HG03097 (cell line): Measurements from ENCODE around the gene ADGRE1.
"Not testable (repeated sequence)": the region's sequence is repeated elsewhere in the genome, so short reads cannot be mapped to it uniquely, and the experiment has no call there.

Experiments
- ATAC-seq: cut with Tn5 transposase; IDR thresholded peaks from one replicate; pipeline ENCODE4 v1.9.1; 2021; ENCODE audit not compliant: unreplicated experiment, low FRiP score

ADGRE1 gene, protein sequence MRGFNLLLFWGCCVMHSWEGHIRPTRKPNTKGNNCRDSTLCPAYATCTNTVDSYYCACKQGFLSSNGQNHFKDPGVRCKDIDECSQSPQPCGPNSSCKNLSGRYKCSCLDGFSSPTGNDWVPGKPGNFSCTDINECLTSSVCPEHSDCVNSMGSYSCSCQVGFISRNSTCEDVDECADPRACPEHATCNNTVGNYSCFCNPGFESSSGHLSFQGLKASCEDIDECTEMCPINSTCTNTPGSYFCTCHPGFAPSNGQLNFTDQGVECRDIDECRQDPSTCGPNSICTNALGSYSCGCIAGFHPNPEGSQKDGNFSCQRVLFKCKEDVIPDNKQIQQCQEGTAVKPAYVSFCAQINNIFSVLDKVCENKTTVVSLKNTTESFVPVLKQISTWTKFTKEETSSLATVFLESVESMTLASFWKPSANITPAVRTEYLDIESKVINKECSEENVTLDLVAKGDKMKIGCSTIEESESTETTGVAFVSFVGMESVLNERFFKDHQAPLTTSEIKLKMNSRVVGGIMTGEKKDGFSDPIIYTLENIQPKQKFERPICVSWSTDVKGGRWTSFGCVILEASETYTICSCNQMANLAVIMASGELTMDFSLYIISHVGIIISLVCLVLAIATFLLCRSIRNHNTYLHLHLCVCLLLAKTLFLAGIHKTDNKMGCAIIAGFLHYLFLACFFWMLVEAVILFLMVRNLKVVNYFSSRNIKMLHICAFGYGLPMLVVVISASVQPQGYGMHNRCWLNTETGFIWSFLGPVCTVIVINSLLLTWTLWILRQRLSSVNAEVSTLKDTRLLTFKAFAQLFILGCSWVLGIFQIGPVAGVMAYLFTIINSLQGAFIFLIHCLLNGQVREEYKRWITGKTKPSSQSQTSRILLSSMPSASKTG

DNA sequence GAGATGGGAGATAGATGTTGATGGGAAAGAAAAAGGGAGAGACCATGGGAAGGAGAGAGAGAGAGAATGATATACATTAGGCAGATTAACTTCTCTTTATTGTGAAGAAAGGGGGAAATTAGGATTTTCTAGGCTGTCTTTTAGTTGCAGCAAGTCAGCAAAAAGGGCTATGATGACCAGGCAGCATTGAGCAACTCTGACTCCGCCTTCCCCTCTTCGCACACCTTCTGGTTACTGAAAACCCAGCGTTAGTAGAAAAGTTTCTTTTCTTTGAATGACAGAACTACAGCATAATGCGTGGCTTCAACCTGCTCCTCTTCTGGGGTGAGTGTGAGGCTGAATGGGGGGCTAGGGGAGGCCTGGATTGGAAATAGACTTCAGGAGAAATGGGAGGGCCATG lies at the start of gene ADGRE1:
Gene ADGRE1, plus strand, starts transcription at position 264 of the 400 bp plus-strand sequence. Its CDS starts 30 bp downstream, at position 294.
- no peak for ATAC-seq

DNA sequence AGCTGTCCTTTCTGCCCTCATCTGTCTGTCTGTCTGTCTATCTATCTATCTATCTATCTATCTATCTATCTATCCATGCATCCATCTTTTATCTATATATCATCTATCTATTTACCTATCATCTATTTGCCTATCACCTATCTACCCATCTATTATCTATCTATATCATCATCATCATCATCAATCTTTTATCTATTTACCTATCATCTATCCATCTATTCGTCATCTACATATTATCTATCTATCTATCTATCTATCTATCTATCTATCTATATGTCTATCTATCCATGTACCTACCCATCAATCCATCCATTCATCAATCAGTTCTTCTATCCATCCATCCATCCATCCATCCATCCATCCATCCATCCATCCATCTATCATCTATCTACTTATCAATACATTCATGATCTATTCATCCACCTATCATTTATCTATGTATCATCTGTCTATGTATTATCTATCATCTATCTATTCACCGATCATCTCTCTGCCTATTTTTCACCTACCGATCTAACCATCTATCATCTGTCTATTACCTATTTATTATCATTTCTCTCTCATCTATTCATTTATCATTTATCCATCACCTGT lies 49.2 kb upstream of the ADGRE1 start:
- ATAC-seq: no peak

DNA sequence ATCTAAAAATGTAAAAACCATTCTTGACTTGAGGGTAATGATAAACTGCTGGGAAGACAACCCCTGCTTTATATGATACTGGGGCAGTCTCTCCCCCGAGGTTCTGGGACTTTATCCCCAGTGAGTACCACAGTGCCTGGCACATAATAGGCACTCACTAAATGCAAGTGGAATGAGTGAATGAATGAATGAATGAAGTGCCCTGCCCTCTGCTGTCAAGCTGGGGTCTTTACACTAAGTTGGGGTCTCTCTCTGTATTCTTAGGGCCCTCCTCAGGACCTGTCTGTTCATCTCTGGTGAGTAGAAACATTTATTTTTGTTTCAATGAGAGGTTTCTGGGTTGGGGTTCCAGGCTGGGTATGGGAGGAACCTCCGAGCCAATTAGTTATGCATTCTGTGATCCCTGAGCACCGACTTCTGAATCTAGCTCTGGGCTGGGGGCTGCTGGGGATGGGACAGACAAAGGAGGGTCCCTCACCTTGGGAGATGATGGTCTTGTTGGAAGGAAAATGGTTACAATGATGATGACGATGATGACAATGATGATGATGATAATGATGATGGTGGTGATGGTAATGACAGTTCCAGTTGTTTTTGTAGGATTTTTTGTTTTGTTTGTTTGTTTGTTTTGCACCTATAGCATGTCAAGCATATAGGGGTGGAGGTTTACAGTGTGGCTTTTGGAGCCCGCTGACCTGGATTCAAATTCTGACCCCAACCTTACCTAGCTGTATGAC lies 44.3 kb upstream of the ADGRE1 start:
- no peak for ATAC-seq

DNA sequence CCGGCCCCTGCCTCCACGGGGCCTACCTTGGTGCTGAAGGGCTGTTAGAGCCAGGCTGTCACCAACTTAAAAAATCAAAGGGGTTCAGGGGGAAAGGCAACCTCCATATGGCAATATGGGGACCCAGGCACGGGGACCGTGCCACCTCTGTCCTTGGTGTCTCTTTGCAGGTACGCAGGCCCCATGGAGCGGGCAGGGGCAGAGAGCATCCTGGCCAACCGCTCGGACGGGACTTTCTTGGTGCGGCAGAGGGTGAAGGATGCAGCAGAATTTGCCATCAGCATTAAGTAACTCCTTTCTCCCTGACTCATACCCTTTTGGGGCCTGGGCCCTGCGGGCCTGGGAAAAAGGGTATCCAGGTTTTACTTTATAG lies 39.6 kb upstream of the ADGRE1 start:
- no peak for ATAC-seq

DNA sequence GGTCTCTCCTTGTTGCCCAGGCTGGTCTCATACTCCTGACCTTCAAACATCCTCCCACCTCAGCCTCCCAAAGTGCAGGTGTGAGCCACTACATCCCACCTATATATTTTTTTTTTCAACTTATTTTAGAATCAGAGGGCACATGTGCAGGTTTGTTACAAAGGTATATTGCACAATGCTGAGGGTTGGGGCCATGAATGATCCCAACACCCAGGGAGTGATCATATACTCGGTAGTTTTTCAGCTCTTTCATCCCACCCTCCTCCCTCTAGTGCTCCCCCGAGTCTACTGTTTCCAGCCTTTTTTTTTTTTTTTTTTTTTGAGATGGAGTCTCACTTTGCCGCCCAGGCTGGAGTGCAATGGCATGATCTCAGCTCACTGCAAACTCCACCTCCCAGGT lies 38.4 kb upstream of the ADGRE1 start:
- ATAC-seq: no peak

DNA sequence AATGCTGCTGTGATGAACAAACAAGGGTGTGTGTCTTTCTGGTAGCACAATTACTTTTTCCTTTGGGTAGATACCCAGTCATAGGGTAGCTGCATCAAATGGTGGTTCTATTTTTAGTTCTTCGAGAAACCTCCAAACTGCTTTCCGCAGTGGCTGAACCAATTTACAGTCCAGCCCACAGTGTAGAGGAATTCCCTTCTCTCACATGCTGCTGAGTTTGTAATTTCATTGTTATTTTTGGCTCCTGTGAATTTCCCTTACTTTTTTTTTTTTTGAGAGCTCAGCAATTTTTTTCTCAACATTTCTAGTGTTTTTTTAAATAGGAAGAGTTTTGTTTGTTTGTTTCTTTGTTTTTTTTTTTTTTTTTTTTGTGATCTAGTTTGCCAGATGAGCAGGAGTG lies 37.5 kb upstream of the ADGRE1 start:
- ATAC-seq: no peak

DNA sequence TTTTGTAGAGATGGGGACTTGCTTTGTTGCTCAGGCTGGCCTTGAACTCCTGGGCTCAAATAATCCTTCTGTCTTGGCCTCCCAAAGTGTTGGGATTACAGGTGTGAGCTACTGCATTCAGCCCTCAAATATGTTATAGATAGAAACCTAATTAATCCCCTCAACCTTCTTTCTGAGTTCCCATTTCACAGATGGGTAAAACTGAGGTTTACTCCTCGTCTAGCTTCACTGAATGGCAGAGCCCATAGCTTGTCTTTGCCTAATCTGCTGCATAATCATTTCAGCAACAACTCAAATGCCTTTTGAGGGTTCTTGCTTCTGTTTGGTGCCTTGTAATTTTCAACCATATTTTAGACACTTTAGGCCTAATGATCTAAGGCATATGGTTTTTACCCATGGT lies 36.0 kb upstream of the ADGRE1 start:
- ATAC-seq: no peak

DNA sequence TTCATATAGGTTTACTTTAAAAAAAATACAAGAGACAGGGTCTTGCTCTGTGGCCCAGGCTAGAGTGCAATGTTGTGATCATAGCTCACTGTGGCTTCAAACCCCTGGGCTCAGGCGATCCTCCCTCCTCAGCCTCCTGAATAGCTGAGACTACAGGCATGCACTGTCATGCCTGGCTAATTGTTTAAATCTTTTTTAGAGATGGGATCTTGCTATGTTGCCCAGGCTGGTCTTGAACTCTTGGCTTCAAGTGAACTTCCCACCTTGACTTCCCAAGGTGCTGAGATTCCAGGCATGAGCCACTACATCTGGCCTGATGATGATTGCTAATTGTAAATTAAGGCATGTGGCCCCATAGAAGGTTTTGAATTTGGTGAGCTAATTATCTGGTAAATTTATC lies 35.4 kb upstream of the ADGRE1 start:
- ATAC-seq: no peak

DNA sequence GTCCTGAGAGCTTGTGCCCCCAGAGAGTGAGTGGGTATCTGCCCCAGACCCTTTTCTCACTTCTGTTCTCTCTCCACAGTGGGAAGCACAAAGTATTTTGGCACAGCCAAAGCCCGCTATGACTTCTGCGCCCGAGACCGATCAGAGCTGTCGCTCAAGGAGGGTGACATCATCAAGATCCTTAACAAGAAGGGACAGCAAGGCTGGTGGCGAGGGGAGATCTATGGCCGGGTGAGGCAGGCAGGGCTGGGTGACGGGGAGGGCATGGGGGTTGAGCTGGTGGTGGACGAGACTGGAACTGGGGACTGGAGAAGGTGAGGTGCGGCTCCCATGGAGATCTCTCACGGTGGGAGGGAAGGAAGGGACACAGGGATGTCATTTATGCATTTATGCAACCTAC lies 33.5 kb upstream of the ADGRE1 start:
- ATAC-seq: no peak

DNA sequence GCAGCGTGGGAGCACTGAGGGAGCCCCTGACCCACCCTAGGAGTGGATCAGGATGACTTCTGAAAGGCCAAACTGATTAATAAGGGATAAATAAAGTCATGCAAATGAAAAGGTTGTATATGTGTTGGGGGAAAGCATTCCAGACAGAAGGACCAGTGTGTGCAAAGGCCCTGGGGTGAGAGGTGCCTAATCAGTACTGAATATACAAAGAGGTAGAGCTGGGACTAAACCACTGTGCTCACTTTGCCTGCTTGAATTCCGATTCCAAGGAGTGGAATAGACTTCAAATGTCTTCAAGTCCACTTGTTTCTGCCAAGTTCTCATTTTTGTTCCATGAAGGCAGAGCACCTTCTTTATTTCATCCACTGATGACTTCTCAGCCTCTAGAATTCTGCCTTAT lies 32.6 kb upstream of the ADGRE1 start:
- ATAC-seq: no peak

DNA sequence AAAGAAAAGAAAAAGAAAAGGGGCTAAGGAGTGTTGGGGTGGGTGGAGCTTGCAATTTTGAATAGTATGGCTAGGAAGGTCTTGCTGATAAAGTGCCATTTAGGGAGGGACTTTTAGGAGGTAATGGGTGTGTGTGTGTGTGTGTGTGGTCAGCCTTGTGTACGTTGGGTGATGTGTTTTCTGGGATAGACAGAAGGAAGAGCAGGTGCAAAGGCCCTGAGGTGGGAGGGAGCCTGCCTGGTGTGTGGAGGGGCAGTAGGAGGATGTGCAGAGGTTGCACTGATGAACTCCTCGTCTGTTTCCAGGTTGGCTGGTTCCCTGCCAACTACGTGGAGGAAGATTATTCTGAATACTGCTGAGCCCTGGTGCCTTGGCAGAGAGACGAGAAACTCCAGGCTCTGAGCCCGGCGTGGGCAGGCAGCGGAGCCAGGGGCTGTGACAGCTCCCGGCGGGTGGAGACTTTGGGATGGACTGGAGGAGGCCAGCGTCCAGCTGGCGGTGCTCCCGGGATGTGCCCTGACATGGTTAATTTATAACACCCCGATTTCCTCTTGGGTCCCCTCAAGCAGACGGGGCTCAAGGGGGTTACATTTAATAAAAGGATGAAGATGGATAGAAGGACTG lies 30.5 kb upstream of the ADGRE1 start:
- no peak for ATAC-seq

DNA sequence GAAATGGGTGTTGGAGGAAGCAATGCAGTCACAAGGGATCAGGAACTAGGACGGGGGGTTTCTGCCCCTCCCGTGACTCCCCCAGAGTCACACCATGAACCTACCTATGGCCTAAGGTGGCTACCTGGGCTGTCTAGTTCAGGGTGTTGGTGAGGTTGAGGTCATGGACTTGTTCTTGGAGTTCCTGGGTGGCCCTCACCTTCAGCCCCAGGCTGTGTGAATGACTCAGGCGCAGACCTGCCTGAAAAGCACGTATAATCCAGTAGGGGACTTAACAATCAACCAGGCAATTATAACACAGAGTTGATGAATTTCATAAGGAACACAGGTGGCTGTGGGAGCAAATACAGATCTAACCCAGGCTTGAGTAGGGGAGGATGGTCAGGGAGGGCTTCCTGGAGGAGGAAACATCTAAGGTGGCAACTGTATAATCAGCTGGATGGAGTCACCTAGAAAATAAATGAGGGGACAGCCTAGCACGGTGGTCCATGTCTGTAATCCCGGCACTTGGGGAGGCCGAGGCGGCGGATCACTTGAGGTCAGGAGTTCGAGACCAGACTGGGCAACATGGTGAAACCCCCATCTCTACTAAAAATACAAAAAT lies 25.6 kb upstream of the ADGRE1 start:
- no peak for ATAC-seq

DNA sequence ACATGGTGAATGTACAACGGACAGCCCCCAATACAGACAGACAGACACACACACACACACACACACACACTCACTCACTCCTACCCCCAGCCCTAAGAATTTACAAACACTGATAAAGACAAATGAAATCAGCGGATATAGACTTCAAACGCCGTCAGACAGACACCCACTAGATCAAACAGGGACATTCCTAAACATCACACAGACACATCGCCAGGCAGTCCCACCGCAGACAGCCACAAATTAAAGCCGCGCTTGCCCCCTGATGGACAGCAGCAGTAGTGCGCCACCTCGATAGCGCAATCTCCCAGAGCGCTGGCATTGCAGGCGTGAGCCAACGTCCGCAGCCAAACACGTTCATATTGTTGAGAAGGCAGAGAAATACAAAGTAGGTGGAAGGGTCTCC lies 24.7 kb upstream of the ADGRE1 start:
- peak; percentile 66 for ATAC-seq

DNA sequence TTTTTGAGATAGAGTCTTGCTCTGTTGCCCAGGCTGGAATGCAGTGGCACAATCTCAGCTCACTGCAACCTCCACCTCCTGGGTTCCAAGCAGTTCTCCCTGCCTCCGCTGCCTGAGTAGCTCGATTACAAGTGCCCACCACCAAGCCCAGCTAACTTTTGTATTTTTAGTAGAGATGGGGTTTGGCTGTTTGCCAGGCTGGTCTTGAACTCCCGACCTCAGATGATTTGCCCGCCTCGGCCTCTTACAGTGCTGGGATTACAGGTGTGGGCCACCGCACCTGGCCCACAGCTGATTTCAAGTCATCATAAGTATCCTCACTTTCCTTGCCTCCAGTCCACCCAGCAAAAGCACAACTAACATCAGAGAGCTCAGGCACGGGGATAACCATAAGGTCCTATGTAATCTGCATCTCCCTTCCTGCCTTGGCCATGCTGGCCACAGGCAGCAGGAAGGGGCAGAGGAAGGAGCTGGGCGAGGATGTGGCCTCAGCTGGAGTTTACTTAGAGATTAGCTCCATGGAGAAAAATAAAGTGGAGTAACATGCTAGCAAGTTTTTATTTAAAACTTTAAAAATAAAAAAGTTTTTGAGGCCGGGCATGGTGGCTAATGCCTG lies 22.9 kb upstream of the ADGRE1 start:
- no peak for ATAC-seq

DNA sequence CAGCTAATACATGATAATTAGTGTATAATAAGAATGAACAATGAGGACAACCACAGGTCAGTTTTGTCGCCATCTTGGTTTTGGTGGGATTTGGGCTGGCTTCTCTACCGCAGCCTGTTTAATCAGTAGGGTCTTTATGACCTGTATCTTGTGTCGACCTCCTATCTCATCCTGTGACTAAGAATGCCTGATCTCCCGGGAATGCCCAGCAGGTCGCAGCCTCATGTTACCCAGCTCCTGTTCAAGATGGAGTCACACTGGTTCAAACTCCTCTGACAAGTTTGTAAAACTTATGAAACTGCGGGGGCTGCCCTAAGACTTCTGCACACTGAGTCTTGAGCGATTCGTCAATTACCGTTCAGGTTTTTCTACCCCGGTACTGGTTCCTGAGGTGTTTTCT lies 21.5 kb upstream of the ADGRE1 start:
- ATAC-seq: no peak

DNA sequence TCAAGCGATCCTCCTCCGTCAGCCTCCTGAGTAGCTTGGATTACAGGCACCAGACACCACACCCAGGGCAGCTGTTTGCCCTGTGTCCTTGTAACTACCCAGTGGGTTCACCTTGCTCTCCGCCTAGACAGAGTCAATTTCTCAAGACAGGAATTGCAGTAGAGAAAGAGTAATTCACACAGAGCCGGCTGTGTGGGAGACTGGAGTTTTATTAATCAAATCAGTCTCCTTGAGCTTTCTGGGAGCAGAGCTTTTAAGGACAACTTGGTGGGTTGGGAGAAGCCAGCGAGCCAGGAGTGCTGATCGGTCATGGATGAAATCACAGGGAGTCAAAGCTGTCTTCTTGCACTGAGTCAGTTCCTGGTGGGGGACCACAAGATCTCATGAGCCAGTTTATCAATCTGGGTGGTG lies 20.6 kb upstream of the ADGRE1 start:
- ATAC-seq: no peak

DNA sequence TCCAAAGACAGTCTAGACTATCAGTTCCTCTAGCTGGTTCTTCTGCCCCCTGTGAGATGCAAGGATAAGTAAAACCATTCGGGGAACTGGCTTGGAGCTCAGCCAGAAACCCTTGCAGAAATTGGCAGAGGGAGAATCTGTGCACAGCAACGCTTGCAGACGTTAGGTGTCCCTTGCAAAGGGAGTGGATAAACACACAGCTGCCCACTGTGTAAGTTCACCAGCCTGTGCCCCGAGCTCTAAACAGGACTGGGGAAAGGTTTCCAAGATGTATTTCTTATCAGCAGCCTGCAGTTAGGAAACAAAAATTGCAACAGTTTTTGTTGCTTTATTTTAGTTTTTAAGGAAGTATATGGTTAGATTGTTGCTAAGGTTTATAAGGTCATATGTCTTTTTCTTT lies 19.0 kb upstream of the ADGRE1 start:
- no peak for ATAC-seq

DNA sequence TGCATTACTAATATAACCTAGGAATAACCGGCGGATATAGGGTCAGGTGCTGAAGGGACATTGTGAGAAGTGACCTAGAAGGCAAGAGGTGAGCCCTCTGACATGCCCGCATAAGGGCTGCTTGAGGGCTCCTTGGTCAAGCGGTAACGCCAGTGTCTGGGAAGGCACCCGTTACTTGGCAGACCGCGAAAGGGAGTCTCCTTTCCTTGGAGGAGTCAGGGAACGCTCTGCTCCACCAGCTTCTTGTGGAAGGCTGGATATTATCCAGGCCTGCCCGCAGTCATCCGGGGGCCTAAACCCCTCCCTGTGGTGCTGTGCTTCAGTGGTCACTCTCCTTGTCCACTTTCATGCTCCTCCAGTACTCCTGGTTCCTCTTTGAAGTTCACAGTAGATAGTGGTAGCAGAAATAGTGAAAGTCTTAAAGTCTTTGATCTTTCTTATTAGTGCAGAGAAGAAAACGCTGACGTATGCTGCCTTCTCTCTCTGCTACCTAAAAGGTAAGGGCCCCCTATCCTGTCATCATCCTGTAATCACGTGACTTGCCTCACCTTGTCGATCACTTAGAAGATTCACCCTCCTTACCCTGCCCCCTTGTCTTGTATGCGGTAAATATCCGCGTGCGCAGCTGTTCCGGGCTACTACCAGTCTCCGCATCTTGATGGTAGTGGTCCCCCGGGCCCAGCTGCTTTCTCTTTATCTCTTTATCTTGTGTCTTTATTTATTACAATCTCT lies 18.1 kb upstream of the ADGRE1 start:
- not testable (repeated sequence) for ATAC-seq
